Hepatocyte (in vitro differentiated cells): ENCODE measurements around the gene PIP4P1. TPM values are rescaled to one million over a fixed set of nuclear protein-coding genes. Genes with fewer than 3 reads are reported as not detected.

Experiments used
- DNase-seq: peaks from one replicate; pipeline ENCODE4 v3.0.0-alpha.2; 2016; ENCODE audit warnings: low spot score
- H2AFZ ChIP-seq: fragments of 200-600 bp; sonication (generic); 2 replicates; pipeline ENCODE4 v1.6.0; 2016; ENCODE audit warnings: antibody characterized with exemption, mild to moderate bottlenecking
- H3K27ac ChIP-seq: fragments of 200-600 bp; sonication (generic); 2 replicates; pipeline ENCODE4 v1.5.1; 2016; ENCODE audit warnings: mild to moderate bottlenecking
- H3K27me3 ChIP-seq: fragments of 200-600 bp; sonication (generic); 2 replicates; pipeline ENCODE4 v1.6.1; 2016
- H3K36me3 ChIP-seq: fragments of 200-600 bp; sonication (generic); replicated peaks from 2 replicates; pipeline ENCODE4 v1.5.1; 2016; ENCODE audit warnings: low read depth; ENCODE audit not compliant: insufficient read depth
- H3K4me1 ChIP-seq: fragments of 200-600 bp; sonication (generic); 2 replicates; pipeline ENCODE4 v1.5.1; 2016; ENCODE audit warnings: mild to moderate bottlenecking, moderate library complexity; ENCODE audit not compliant: insufficient read depth
- H3K4me2 ChIP-seq: fragments of 200-600 bp; sonication (generic); 2 replicates; pipeline ENCODE4 v1.6.0; 2016
- H3K4me3 ChIP-seq: fragments of 200-600 bp; sonication (generic); 2 replicates; pipeline ENCODE4 v1.5.1; 2016; ENCODE audit warnings: mild to moderate bottlenecking
- H3K79me2 ChIP-seq: fragments of 200-600 bp; sonication (generic); 2 replicates; pipeline ENCODE4 v1.6.0; 2017; ENCODE audit warnings: mild to moderate bottlenecking
- H3K9me2 ChIP-seq: fragments of 200-600 bp; sonication (generic); replicated peaks from 2 replicates; pipeline ENCODE4 v1.6.0; 2017; ENCODE audit warnings: mild to moderate bottlenecking; ENCODE audit not compliant: insufficient read depth
- H3K9me3 ChIP-seq: fragments of 200-600 bp; sonication (generic); 2 replicates; pipeline ENCODE4 v1.5.1; 2016; ENCODE audit warnings: low read depth, mild to moderate bottlenecking
- H4K20me1 ChIP-seq: fragments of 200-600 bp; sonication (generic); 2 replicates; pipeline ENCODE4 v1.6.0; 2016; ENCODE audit warnings: mild to moderate bottlenecking; ENCODE audit not compliant: insufficient read depth, poor library complexity, severe bottlenecking
- CTCF ChIP-seq: fragments of 200-600 bp; sonication (generic); IDR thresholded peaks from 2 replicates; pipeline ENCODE4 v1.5.1; 2016; ENCODE audit warnings: antibody characterized with exemption, mild to moderate bottlenecking; ENCODE audit not compliant: poor library complexity
- EZH2 ChIP-seq: fragments of 200-600 bp; sonication (generic); IDR thresholded peaks from 2 replicates; pipeline ENCODE4 v1.6.1; 2016; ENCODE audit warnings: antibody characterized with exemption, mild to moderate bottlenecking, borderline replicate concordance
- EZH2phosphoT487 ChIP-seq: fragments of 200-600 bp; sonication (generic); IDR thresholded peaks from one replicate; pipeline ENCODE4 v1.6.1; 2018; ENCODE audit warnings: antibody characterized with exemption, mild to moderate bottlenecking, low read depth, moderate library complexity; ENCODE audit not compliant: unreplicated experiment, severe bottlenecking
- WGBS: methylation state at CpG from one replicate; pipeline ENCODE4 v1.1.6; 2016; ENCODE audit warnings: low lambda C conversion rate; ENCODE audit errors: missing lambda C conversion rate; 5-methylcytosine and 5-hydroxymethylcytosine counted together
- polyA plus RNA-seq: library from polyadenylated mRNA; unstranded; fragments of >200 nt; fragmentation: Nextera tagmentation; extraction: Ambion mirVana; gene quantifications from 2 replicates; pipeline ENCODE4 v1.2.1, GENCODE V29; 2016
- total RNA-seq: library from RNA; depleted of rRNA; stranded (reverse); fragments of >200 nt; gene quantifications from 2 replicates; pipeline ENCODE4 v1.2.3, GENCODE V29; 2014

PIP4P1 gene
- total and polyA plus RNA-seq, 2 experiments from 2014 or later, result 40.1 to 85.0 TPM

DNA sequence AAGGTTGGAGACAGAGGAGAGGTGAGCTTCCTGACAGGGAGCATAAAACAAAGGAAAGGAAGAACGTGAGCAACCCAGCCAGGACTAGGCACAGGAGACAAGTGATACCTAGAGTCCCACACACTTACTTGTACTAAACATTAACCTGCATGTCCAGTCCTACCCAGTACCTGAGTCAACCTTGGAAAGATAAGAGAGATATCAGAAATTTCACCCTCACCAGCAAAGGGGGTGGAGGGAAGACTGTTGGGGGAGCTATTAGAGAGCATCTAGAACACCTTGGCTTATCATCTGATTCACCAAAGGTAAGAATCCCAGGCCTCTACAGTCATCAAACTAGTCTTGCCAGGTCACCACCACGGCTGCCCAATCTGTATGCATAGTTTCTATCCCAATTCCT is 36.4 kb downstream of the PIP4P1 start:
- Histone ChIP-seq H2AFZ (no peak overlapping the region), H3K27me3 (no peaks in the 10 kb centered on the region), H3K9me2 (no peaks in the 10 kb centered on the region), H3K79me2 (no peaks in the 10 kb centered on the region), H3K4me1 (peaks cover 5% of the 10 kb centered on the region), H3K9me3 (no peaks in the 10 kb centered on the region), H3K4me2 (no peak overlapping the region), H3K4me3 (no peak overlapping the region), H3K36me3 (no peaks in the 10 kb centered on the region), H4K20me1 (no peaks in the 10 kb centered on the region), H3K27ac (peak overlapping the region; percentile 25)
- DNase-seq, result no peak
- no peak for TF ChIP-seq EZH2phosphoT487
- no peak for TF ChIP-seq EZH2
- no peak for TF ChIP-seq CTCF
- 34% methylated on average over 2 of the region's 2 CpGs for WGBS

DNA sequence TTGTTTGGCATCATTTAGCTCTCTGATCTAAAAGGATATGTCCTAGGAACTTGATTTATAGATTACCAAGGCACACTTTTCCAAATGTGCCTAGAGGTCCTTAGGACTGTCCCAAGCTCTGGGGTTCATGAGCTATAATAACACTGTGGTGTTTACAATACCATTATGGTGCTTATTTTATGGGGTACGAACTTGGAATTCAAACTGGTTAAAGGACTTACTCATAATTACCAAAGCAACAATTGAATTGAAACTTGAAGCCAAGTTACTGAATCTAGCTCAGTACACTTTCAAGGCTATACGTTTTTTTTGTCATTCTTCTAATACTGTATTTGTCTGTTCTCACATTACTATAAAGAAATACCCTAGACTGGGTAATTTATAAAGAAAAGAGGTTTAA is 38.3 kb downstream of the PIP4P1 start:
- TF ChIP-seq CTCF (no peak), EZH2 (no peak), EZH2phosphoT487 (no peak)
- 80% methylated on average over 2 of the region's 2 CpGs for WGBS
- no peak overlapping the region for H3K4me2 ChIP-seq
- H2AFZ ChIP-seq, result no peak overlapping the region
- no peaks in the 10 kb centered on the region for H4K20me1 ChIP-seq
- H3K27me3 ChIP-seq, result no peaks in the 10 kb centered on the region
- H3K36me3 ChIP-seq, result no peaks in the 10 kb centered on the region
- H3K4me3 ChIP-seq, result no peak overlapping the region
- no peak for DNase-seq
- H3K4me1 ChIP-seq, result peaks cover 15% of the 10 kb centered on the region
- H3K9me3 ChIP-seq, result no peaks in the 10 kb centered on the region
- no peaks in the 10 kb centered on the region for H3K79me2 ChIP-seq
- no peak overlapping the region for H3K27ac ChIP-seq
- H3K9me2 ChIP-seq, result no peaks in the 10 kb centered on the region

DNA sequence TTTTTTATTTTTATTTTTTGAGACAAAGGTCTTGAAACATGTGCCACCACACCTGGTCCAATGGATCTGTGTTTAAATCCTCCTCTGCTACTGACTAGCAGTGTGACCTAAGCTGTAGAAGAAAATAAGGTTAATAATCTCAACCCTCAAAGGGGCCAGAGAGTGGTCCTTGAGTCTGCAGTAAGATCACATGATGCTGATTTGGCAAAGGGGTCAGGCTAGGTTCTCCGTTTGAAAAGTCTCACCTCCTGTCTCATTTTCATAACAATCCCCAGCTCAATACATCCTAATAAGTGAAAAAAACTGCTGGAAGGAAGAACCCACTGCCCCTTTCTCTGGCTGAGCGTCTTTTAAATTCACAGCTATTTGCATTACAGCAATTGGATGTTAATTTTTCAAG is 40.0 kb downstream of the PIP4P1 start:
- Histone ChIP-seq H4K20me1 (no peaks in the 10 kb centered on the region), H3K4me1 (peaks cover 15% of the 10 kb centered on the region), H3K79me2 (no peaks in the 10 kb centered on the region), H3K27ac (no peak overlapping the region), H3K4me3 (no peak overlapping the region), H2AFZ (no peak overlapping the region), H3K4me2 (no peak overlapping the region), H3K36me3 (no peaks in the 10 kb centered on the region), H3K9me2 (no peaks in the 10 kb centered on the region), H3K27me3 (no peaks in the 10 kb centered on the region), H3K9me3 (no peaks in the 10 kb centered on the region)
- TF ChIP-seq EZH2phosphoT487 (no peak), CTCF (no peak), EZH2 (no peak)
- WGBS, result 50% methylated on average over 2 of the region's 2 CpGs
- no peak for DNase-seq

DNA sequence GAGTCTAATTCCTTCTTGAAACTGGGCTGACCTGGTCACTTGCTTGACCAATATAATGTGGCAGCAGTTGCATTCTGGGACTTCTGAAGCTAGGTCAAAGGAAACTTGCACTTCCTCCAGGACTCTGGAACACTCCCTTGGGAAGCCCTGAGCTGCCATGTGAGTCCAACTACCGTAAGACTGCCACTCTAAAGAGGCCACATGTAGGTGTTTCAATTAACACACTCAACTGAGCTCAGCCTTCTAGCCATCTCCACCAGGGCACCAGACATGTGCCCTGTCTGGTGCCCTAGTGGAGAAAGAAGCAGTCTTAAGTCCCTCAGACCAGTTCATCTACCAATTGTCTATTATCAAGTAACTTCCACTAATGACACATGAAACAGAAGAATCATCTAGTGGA is 41.8 kb downstream of the PIP4P1 start:
- Histone ChIP-seq H3K36me3 (no peaks in the 10 kb centered on the region), H3K9me2 (no peaks in the 10 kb centered on the region), H3K4me2 (no peak overlapping the region), H3K27ac (peak overlapping the region; percentile 93), H4K20me1 (no peaks in the 10 kb centered on the region), H3K4me3 (no peak overlapping the region), H2AFZ (no peak overlapping the region), H3K4me1 (peaks cover 10% of the 10 kb centered on the region), H3K27me3 (no peaks in the 10 kb centered on the region), H3K79me2 (no peaks in the 10 kb centered on the region), H3K9me3 (no peaks in the 10 kb centered on the region)
- no peak for DNase-seq
- TF ChIP-seq EZH2 (no peak), EZH2phosphoT487 (no peak), CTCF (no peak)
- WGBS, result 95% methylated on average over 1 of the region's 1 CpG
